Mesothelial cell of epicardium (in vitro differentiated cells): ENCODE measurements around the gene NLK. TPM values are rescaled to one million over a fixed set of nuclear protein-coding genes. Genes with fewer than 3 reads are reported as not detected.

ENCODE experiments used
- DNase-seq, 2 experiments: peaks; one replicate each; pipeline ENCODE4 v3.0.0; 2021; ENCODE audit warnings: low spot score in 2 of 2; ENCODE audit not compliant: unreplicated experiment in 2 of 2
- H3K27ac Mint-ChIP-seq: 2 replicates; pipeline ENCODE4 v1.8.0; 2021; ENCODE audit warnings: mixed read lengths
- H3K27me3 Mint-ChIP-seq: 2 replicates; pipeline ENCODE4 v1.8.0; 2021; ENCODE audit warnings: low read depth, mixed read lengths
- H3K36me3 Mint-ChIP-seq: 2 replicates; pipeline ENCODE4 v1.8.0; 2021; ENCODE audit warnings: mixed read lengths
- H3K4me1 Mint-ChIP-seq: 2 replicates; pipeline ENCODE4 v1.8.0; 2021; ENCODE audit warnings: mixed read lengths
- H3K4me3 Mint-ChIP-seq: 2 replicates; pipeline ENCODE4 v1.8.0; 2021; ENCODE audit warnings: mild to moderate bottlenecking, moderate library complexity, mixed read lengths
- H3K9me3 Mint-ChIP-seq: 2 replicates; pipeline ENCODE4 v1.8.0; 2021; ENCODE audit warnings: mixed read lengths
- CTCF ChIP-seq: fragments of 200-600 bp; sonication (generic); IDR thresholded peaks from one replicate; pipeline ENCODE4 v1.5.0; 2021; ENCODE audit warnings: antibody characterized with exemption; ENCODE audit not compliant: unreplicated experiment
- total RNA-seq: library from RNA; stranded (reverse); gene quantifications from 3 replicates; pipeline ENCODE4 v1.2.1, GENCODE V29; 2021

Gene NLK
- total RNA-seq, 1 donor from 2014 or later = 22.6 TPM

- DNase-seq = no peak
- Mint-ChIP-seq H3K4me3 (no peak overlapping the region), H3K27me3 (no peaks in the 10 kb centered on the region), H3K9me3 (no peaks in the 10 kb centered on the region), H3K4me1 (peaks cover 10% of the 10 kb centered on the region), H3K27ac (no peak overlapping the region), H3K36me3 (no peaks in the 10 kb centered on the region)
- TF ChIP-seq CTCF = no peak
Measured at GRCh38 chr17:28117304-28117703, 74.8 kb downstream of the NLK start.

- Mint-ChIP-seq H3K4me1 (peaks cover 5% of the 10 kb centered on the region), H3K9me3 (no peaks in the 10 kb centered on the region), H3K27me3 (no peaks in the 10 kb centered on the region), H3K27ac (no peak overlapping the region), H3K36me3 (peaks cover 4% of the 10 kb centered on the region), H3K4me3 (no peak overlapping the region)
- no peak for TF ChIP-seq CTCF
- no peak for DNase-seq
Measured at GRCh38 chr17:28118362-28118761, 75.9 kb downstream of the NLK start.

- H3K4me3 Mint-ChIP-seq = no peak overlapping the region
- H3K9me3 Mint-ChIP-seq = no peaks in the 10 kb centered on the region
- H3K27ac Mint-ChIP-seq = no peak overlapping the region
- no peaks in the 10 kb centered on the region for H3K27me3 Mint-ChIP-seq
- TF ChIP-seq CTCF = no peak
- H3K4me1 Mint-ChIP-seq = peaks cover 2% of the 10 kb centered on the region
- peaks cover 4% of the 10 kb centered on the region for H3K36me3 Mint-ChIP-seq
- no peak for DNase-seq
Measured at GRCh38 chr17:28119046-28119445, 76.6 kb downstream of the NLK start.

- no peak for DNase-seq
- no peaks in the 10 kb centered on the region for H3K9me3 Mint-ChIP-seq
- peaks cover 2% of the 10 kb centered on the region for H3K4me1 Mint-ChIP-seq
- no peak overlapping the region for H3K4me3 Mint-ChIP-seq
- no peak overlapping the region for H3K27ac Mint-ChIP-seq
- H3K36me3 Mint-ChIP-seq = peaks cover 4% of the 10 kb centered on the region
- H3K27me3 Mint-ChIP-seq = no peaks in the 10 kb centered on the region
- TF ChIP-seq CTCF = no peak
Measured at GRCh38 chr17:28119560-28119959, 77.1 kb downstream of the NLK start.

GRCh38 chr17:28120766-28121165 is 78.3 kb downstream of the NLK start:
- Mint-ChIP-seq H3K36me3 (peaks cover 4% of the 10 kb centered on the region), H3K27ac (no peak overlapping the region), H3K4me1 (peaks cover 2% of the 10 kb centered on the region), H3K4me3 (no peak overlapping the region), H3K9me3 (no peaks in the 10 kb centered on the region), H3K27me3 (no peaks in the 10 kb centered on the region)
- no peak for DNase-seq
- TF ChIP-seq CTCF = no peak

- TF ChIP-seq CTCF = no peak
- H3K4me3 Mint-ChIP-seq = no peak overlapping the region
- H3K27ac Mint-ChIP-seq = no peak overlapping the region
- peaks cover 4% of the 10 kb centered on the region for H3K36me3 Mint-ChIP-seq
- DNase-seq = no peak
- H3K4me1 Mint-ChIP-seq = peaks cover under 1% of the 10 kb centered on the region
- H3K9me3 Mint-ChIP-seq = no peaks in the 10 kb centered on the region
- H3K27me3 Mint-ChIP-seq = no peaks in the 10 kb centered on the region
Measured at GRCh38 chr17:28124962-28125361, 82.5 kb downstream of the NLK start.
